CD4-positive, alpha-beta T cell (primary cell): Measurements from ENCODE around the gene VASN. TPM values are rescaled to one million over a fixed set of nuclear protein-coding genes. Genes with fewer than 3 reads are reported as not detected.

Experiments
- ATAC-seq: fragments of 200-7000 bp; cut with Tn5 transposase; one replicate; pipeline ENCODE4 v1.10.0; 2022; ENCODE audit warnings: mild to moderate bottlenecking; ENCODE audit not compliant: poor library complexity
- CTCF ChIA-PET: fragments of 350-600 bp; sonication (Branson Sonifier 250); formaldehyde crosslinking; loops from one replicate; lab custom pipeline; 2021; ENCODE audit warnings: antibody characterized with exemption, inconsistent platforms; lab: Charles Lee
- POLR2A ChIA-PET: fragments of 350-600 bp; sonication (Branson Sonifier 250); formaldehyde crosslinking; loops from one replicate; lab custom pipeline; 2021; ENCODE audit warnings: antibody characterized with exemption, inconsistent platforms; lab: Charles Lee
- DNase-seq, 14 experiments: peaks; one replicate each; pipeline ENCODE4 v3.0.0-alpha.2; 2013 to 2020; ENCODE audit warnings: mixed read lengths in 2 of 14
- H3K27ac ChIP-seq, 2 donors: one replicate each; pipeline versions ENCODE4 v1.5.1 to v1.7.0; 2013; ENCODE audit warnings: low read length in 2 of 2, low read depth in 1 of 2, mild to moderate bottlenecking in 1 of 2
- H3K27me3 ChIP-seq, 2 experiments: 1 replicate in 1 of 2; 2 replicates in 1 of 2; pipeline versions ENCODE4 v1.6.1 to v1.7.0; 2013; ENCODE audit warnings: low read length in 2 of 2, control low read depth in 1 of 2, mild to moderate bottlenecking in 1 of 2, moderate library complexity in 1 of 2; ENCODE audit not compliant: insufficient read depth in 2 of 2, control insufficient read depth in 1 of 2
- H3K36me3 ChIP-seq: one replicate; pipeline ENCODE4 v1.6.1; 2013; ENCODE audit warnings: low read length, control low read depth; ENCODE audit not compliant: insufficient read depth
- H3K4me1 ChIP-seq: one replicate; pipeline ENCODE4 v1.6.1; 2013; ENCODE audit warnings: low read length, control low read depth; ENCODE audit not compliant: insufficient read depth
- H3K4me3 ChIP-seq: one replicate; pipeline ENCODE4 v1.5.1; 2013; ENCODE audit warnings: mild to moderate bottlenecking, low read length, moderate library complexity
- H3K9me3 ChIP-seq, 2 experiments: 1 replicate in 1 of 2; 2 replicates in 1 of 2; pipeline versions ENCODE4 v1.6.1 to v1.7.0; 2013; ENCODE audit warnings: low read length in 2 of 2, mild to moderate bottlenecking in 2 of 2, control low read depth in 1 of 2, moderate library complexity in 1 of 2; ENCODE audit not compliant: control insufficient read depth in 1 of 2, insufficient read depth in 1 of 2
- H3K27ac Mint-ChIP-seq: one replicate; pipeline ENCODE4 v1.8.0; 2020; ENCODE audit warnings: mixed read lengths
- H3K27me3 Mint-ChIP-seq: one replicate; pipeline ENCODE4 v1.8.0; 2021; ENCODE audit warnings: mixed read lengths
- H3K36me3 Mint-ChIP-seq: one replicate; pipeline ENCODE4 v1.8.0; 2021; ENCODE audit warnings: low read depth, mixed read lengths
- H3K4me1 Mint-ChIP-seq: one replicate; pipeline ENCODE4 v1.8.0; 2021; ENCODE audit warnings: low read depth, mixed read lengths
- H3K4me3 Mint-ChIP-seq: one replicate; pipeline ENCODE4 v1.8.0; 2020; ENCODE audit warnings: mild to moderate bottlenecking, mixed read lengths
- H3K9me3 Mint-ChIP-seq: one replicate; pipeline ENCODE4 v1.8.0; 2020; ENCODE audit warnings: mixed read lengths
- CTCF ChIP-seq: fragments of 200-600 bp; IDR thresholded peaks from one replicate; pipeline ENCODE4 v1.8.0; 2022; ENCODE audit warnings: antibody characterized with exemption, mild to moderate bottlenecking
- intact Hi-C, 2 experiments: fragments of 100-400 bp; cut with DNase I in 1 of 2; cut with micrococcal nuclease in 1 of 2; formaldehyde crosslinking; loops; one replicate each; pipeline versions ENCODE4 v1.15.1 to v1.9.0; 2023 to 2025; cut with DNase I, micrococcal nuclease
- polyA plus RNA-seq, 2 donors: library from polyadenylated mRNA; unstranded; fragments of 120-200 nt; gene quantifications; one replicate each; pipeline ENCODE4 v1.2.1, GENCODE V29; 2013
- total RNA-seq, 174 experiments: library from RNA in 2 of 174; stranded (reverse) in 2 of 174; gene quantifications; one replicate each; pipeline ENCODE4 v1.2.3 and lab custom pipeline; 2021 to 2026

VASN gene
- total RNA-seq (under 1 TPM; 0.70 to 0.77 TPM), total RNA-seq (lab: John Stamatoyannopoulos, UW) (0 to 5.6 (median 0.29) reads per million in 172 experiments)
- polyA plus RNA-seq (2013, experiment 1 of 2), result 0.23 TPM
- polyA plus RNA-seq (2013, experiment 2 of 2), result 1.3 TPM

GRCh38 chr16:4371357-4372000 lies at the start of gene VASN:
Gene VASN (plus strand): TSS chr16:4371848. CDS start chr16:4380878, 9,030 bp downstream.
- peaks cover 35% of the 10 kb centered on the region for H3K4me1 Mint-ChIP-seq
- CTCF ChIA-PET, result interaction anchor here (0.7 kb wide), 1 partner anchor 12 kb away, joined by 3 read pairs; no protein-coding TSS in a partner anchor

GRCh38 chr16:4322121-4323052 lies 49.3 kb upstream of the VASN start:
- ChIA-PET CTCF (no interaction called here), POLR2A (interaction anchor here (0.6 kb wide), 1 partner anchor 16 kb away, joined by 3 read pairs; no protein-coding TSS in a partner anchor)
- H3K27ac ChIP-seq, result no peak overlapping the region
- H3K9me3 ChIP-seq, result no peaks in the 10 kb centered on the region
- no peak for ATAC-seq
- Mint-ChIP-seq H3K4me1 (no peaks in the 10 kb centered on the region), H3K27me3 (peaks cover 4% of the 10 kb centered on the region), H3K36me3 (no peaks in the 10 kb centered on the region), H3K4me3 (no peak overlapping the region), H3K9me3 (no peaks in the 10 kb centered on the region), H3K27ac (no peak overlapping the region)
- intact Hi-C loops, result no loop called here
- no peak for TF ChIP-seq CTCF
- peaks cover 19% of the 10 kb centered on the region for H3K4me1 ChIP-seq
- no peaks in the 10 kb centered on the region for H3K36me3 ChIP-seq
- no peak overlapping the region for H3K4me3 ChIP-seq
- no peak for DNase-seq
- H3K27me3 ChIP-seq, result no peaks in the 10 kb centered on the region

More at GRCh38 chr16:4371357-4372000, at the start of gene VASN:
- DNase-seq (peak; percentile 54 to 86 (median 68)), ATAC-seq (peak; percentile 71)
- Histone ChIP-seq H3K36me3 (peaks cover 40% of the 10 kb centered on the region), H3K27ac (no peak within 1 kb of the TSS), H3K9me3 (no peaks in the 10 kb centered on the region), H3K4me3 (peak within 1 kb of the TSS; percentile 49), H3K27me3 (no peaks in the 10 kb centered on the region), H3K4me1 (peaks cover 57% of the 10 kb centered on the region)
- no peaks in the 10 kb centered on the region for H3K9me3 Mint-ChIP-seq
- peak within 1 kb of the TSS; percentile 89 for H3K4me3 Mint-ChIP-seq
- intact Hi-C loops, result loop anchor here in 1 of 2 experiments (2.0 to 5.0 kb wide), 2 partner anchors 19 to 41 kb away; no protein-coding TSS in a partner anchor
- POLR2A ChIA-PET, result no interaction called here
- TF ChIP-seq CTCF, result no peak
- peaks cover 24% of the 10 kb centered on the region for H3K36me3 Mint-ChIP-seq
- no peaks in the 10 kb centered on the region for H3K27me3 Mint-ChIP-seq
- H3K27ac Mint-ChIP-seq, result peak within 1 kb of the TSS; percentile 77

- H3K36me3 ChIP-seq, result no peaks in the 10 kb centered on the region
- intact Hi-C loops, result no loop called here
- Mint-ChIP-seq H3K9me3 (no peaks in the 10 kb centered on the region), H3K27me3 (no peaks in the 10 kb centered on the region), H3K27ac (no peak overlapping the region), H3K36me3 (no peaks in the 10 kb centered on the region), H3K4me3 (no peak overlapping the region), H3K4me1 (no peaks in the 10 kb centered on the region)
- no peak overlapping the region for H3K27ac ChIP-seq
- POLR2A ChIA-PET, result interaction anchor here (0.6 kb wide), 1 partner anchor 17 kb away, joined by 3 read pairs; no protein-coding TSS in a partner anchor
- peaks cover 24% of the 10 kb centered on the region for H3K4me1 ChIP-seq
- peaks cover 0 to 2% of the 10 kb centered on the region in 2 experiments for H3K27me3 ChIP-seq
- TF ChIP-seq CTCF, result no peak
- DNase-seq, result no peak
- CTCF ChIA-PET, result no interaction called here
- ATAC-seq, result no peak
- no peak overlapping the region for H3K4me3 ChIP-seq
- no peaks in the 10 kb centered on the region for H3K9me3 ChIP-seq
Observed at GRCh38 chr16:4323071-4323844, 48.4 kb upstream of the VASN start.
